GM18517 (cell line): ENCODE results near the gene GABRA4.
A peak's percentile ranks its signal among the peaks of the same experiment; 100 is the strongest.

Experiments used
- ATAC-seq: cut with Tn5 transposase; IDR thresholded peaks from one replicate; pipeline ENCODE4 v1.9.1; 2021; ENCODE audit warnings: mild to moderate bottlenecking, moderate library complexity; ENCODE audit not compliant: unreplicated experiment

GABRA4 gene

DNA sequence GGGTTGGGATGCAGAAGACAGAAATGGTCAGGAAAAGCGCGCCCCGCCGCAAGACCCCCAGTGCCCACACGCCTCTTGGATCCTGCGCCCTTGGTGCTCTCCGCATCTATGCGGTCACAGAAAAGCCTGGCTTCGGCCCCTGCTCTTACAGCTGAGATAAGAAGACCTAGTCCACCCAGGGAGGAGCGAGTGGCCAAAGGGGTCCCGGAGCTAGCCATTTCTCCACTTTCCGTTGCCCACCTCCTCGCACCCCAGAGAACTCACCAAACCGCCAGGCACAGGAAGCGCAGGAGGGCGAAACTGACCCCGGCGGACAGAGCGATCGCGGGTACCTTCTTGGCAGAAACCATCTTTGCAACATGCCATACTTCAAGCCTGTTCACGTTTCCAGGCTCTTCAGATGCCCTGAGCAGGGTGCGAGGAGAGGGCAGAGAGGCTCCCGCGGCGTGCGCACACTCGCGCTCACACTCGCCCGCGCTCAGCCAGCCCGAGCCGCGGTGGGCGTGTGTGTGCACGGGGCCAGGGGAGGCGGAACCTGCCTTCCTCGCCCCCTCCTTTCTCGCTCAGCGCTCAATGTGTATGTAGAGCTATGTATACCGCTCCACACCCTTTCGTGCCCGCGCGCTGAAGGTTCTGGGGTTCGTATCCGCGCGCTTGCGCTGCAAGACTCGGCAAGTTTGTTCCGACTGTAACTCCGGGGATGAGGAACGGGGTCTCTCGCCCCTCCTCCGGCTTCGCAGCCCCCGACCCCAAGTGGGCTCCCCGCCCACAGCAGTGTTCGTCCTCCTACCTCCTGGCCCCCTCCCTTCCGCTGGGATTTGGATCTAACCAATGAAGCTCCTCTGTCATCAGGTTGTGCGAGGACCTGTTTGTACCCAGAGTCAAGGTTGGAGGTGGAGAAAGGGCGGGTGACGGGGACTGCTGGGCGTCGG is at the start of gene GABRA4:
Gene GABRA4 (minus strand): TSS at position 507 of the 932 bp plus-strand sequence. CDS start 157 bp downstream, at position 350.
- ATAC-seq: no peak

DNA sequence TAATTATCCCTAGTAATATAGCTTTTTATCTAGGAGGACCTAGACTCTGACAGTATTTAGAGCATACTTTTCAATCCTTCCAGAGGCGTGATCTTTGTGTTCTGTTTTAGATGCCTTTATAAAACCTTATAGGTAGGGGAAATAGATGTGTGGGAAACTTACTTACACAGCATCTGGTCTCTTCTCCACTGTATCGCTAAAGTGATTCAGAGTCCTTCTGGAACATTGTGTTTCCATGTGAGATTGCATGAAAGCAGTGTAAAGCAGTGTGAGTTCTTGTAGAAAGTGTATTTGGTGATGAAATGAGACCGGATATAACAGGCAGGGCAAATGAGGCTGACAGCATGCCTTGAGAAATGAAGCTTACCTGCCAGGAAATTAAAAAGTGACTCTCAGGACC is 47.4 kb upstream of the GABRA4 start:
- no peak for ATAC-seq

DNA sequence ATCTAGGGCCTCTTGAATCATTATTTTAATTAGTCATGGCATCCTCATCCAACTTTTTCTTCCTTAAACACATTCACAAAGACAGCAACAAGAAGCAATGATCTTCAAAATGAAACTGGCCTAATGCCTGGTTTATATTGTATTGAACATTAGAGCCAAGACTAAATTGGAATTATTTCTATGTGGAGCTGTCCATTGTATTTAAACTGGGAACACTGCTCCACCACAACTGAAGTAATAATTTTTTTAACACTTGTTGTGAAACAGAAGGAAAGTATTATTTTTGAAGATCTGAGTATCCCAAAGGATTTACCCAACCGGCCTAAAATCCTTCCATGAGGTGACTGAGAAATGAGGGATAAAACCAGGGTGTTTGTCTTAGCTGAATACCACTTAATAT is 44.9 kb upstream of the GABRA4 start:
- no peak for ATAC-seq

DNA sequence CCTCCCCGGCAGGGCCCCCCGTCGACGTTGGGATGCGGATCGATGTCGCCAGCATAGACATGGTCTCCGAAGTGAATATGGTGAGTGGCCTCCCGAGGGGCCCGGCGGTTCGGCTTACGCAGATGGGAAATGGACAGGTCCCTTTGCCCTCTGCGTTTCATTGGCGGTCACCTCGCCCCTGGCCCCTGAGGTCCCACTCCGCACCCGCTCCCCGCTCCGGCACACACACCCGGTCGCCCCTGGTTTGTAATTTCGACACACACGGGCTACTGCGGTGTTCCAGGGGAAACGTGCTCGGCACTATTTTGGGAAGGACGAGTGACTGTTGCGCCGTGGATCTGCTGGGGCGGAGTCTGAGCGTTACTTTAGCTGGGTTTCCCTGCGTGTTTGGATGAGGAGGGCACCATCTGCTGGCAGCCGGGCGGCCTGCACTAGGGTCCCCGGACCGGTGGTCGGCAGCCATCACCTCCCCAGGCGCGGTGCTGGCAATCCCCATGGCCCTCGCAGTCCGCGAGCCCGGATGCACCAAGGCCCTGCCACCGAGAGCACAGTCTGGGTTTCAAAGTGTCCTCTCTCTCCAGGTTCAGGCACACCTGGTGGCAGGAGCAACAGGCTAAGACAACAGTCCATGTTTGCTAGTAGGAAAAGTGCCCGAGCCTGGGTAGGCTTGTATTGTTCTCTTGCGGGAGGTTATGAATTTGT is 39.2 kb upstream of the GABRA4 start:
- ATAC-seq: peak; percentile 87

DNA sequence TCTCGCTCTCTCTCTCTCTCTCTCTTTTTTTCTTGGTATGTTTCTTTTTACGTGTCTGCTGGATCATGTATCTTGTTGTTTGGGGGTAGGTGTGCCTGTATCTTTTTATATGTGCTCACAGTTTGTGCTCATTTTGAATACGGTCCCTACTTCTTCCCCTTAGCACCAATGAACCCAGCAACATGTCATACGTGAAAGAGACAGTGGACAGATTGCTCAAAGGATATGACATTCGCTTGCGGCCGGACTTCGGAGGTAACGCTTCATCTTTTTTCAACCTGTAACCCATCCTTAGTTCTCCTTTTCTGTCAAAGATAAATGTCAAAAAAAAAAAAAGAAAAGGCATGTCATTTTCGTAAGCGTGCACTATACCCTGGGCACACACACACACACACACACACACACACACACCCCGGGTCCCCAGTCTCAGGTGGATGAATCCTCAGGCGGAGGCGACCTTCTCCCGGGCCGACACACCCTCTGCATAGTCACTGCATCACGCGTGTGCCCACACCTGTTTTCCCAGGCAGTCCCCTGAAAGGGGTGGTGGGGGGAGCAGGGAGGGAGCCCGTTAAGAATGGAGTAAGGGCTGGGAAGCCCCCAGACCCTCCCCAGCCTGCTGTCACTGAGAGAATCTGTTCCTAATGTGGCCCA is 38.5 kb upstream of the GABRA4 start:
- no peak for ATAC-seq

DNA sequence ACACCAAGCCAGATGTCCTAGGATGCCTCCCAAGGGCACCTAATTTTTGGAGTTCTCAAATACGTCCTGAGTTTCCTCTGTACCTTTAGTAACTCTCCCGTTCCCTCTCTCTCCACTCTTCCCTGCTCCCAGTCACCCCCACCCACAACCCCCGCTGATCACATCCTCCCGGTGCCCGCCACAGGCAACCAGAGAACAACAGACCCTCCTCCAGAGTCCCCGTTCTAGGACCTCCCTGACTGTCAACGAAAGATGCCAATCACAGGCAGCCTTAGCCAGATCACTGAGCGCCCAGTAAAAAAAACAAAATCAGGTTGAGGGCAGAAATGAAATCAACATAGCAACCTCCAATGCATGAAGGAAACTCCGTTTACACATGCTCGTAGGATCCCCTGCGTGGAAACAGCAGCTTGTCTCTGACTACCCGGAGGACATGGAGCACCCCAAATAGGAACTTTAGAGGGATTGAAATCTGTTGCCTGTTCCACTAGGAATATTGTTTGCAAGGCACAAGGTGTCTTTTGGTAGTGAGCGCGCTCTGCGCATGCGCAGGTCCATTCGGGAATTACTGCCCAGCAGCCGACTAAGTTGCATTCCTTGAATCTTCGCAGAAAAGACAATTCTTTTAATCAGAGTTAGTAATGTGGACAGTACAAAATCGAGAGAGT is 37.8 kb upstream of the GABRA4 start, which contains the start of gene GABRB1:
Gene GABRB1 (plus strand): TSS at position 557 of the 668 bp plus-strand sequence.
- ATAC-seq: no peak

DNA sequence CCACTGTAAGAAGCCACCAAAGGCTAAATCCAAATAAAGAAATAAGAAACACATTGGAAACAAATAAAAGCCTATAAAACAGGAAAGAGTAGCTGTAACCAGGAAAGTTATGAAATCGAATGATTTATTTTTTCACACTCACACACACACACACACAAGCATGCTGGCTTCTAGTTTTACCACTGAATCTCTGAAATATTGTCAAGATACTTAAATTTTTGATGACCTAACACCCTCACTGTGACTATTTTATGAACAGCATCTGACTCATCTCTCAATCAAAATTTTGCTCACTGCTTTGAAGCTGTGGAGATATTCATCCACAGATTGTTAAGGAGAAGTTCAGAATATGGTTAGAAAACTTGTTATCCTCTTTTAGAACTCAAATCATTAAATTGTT is 24.1 kb upstream of the GABRA4 start:
- ATAC-seq: no peak

DNA sequence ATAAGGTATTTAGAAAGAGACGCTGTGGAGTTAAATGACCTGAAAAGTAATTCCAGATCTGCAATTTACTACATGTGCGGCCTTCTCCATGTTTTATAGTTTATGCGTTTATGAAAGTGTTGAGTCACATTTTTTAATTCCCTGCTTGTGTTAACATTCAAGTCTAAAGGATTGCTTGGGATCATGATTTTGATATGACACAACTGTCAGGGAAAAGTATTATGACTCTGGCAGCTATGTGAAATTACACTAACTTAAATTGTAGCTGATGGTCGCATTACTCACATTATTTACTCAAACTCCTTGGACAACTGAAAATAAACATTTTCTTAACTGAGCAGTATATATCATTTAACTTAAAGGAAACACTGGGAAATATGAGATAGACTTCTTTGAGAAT is 23.7 kb upstream of the GABRA4 start:
- ATAC-seq: no peak

DNA sequence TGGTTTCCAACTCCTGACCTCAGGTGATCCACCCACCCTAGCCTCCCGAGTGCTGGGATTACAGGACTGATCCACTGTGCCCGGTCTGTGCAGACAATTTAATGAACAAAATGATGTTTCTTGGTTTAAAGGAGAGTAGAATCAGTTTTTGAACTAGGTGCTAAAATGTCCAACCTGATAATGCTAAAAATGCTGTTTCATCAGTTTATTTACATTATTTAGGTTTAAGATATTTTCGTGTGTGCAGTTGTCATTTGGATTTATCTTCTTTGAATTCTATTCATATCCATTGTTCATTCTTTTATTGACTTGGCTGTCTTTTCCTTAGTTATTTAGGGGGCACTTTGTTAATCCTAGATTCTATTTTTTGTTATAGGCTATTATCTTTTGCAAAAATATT is 20.0 kb upstream of the GABRA4 start:
- no peak for ATAC-seq

DNA sequence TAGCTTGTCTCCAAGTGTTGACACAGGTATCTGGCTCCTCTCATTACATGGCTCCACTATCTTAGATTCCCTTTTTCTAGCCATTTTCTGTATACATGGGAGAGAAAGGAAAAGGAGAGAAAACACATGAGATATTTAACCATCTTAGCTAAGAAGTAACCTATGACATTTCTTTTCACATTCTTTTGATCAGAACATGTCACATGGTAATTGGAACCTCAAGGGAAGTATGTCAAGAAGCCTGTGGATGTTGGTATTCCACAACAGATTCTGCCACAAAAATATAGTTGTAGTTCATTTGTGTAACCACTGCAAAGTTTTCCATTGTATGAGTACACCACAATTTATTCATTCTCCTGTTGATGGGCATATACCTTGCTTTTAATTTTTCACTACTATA is 19.3 kb upstream of the GABRA4 start:
- ATAC-seq: no peak

DNA sequence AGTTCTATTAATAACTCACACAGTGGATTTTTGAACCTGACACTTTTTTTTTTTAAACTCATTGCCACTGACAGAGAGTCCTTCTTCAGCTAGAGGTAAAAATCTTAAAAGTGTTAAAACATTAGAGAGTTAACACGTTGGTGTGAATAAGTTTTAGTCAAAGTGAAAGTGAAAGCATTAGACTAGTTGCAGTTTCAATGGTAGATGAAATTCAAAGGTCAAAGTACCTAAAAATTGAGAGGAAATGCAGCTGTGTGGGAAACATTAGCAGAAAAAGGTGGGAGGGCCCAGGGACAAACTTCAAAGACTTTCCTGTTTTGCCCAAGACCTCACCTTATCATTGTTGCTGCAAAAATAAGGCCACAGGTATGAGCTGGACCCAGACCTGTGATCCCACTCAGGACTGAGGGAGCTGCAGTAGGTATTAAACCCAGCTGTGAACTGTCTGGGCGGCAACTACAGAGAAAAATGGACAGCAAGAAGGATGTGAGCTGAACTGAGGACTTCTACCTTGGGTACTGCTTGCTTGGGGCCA is 17.6 kb upstream of the GABRA4 start:
- ATAC-seq: peak; percentile 98

DNA sequence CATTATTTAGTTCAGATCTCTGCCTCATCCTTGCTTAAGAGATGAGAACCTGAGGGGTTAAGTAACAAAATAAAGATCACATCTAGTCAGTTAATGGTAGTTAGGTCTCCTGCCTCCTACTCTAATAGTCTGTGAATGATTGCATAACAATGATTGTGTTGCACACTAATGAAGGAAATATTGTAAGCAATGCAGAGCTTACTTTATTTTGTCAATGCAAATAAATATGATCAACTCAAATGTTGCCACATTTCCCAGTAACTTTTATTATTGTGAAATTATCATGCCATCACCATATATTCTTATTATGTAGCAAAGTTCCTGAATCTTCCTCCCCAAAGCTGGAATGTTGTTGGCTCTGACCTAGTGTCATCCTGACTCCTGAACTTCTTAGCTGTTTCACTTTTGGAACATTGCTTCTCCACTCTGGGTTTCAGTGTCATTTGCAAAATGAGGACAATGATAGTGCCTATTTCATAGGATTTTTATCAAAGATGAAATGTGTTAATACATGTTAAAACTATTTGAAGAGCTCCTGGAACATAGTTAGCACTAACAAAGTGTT is 17.0 kb upstream of the GABRA4 start:
- no peak for ATAC-seq

DNA sequence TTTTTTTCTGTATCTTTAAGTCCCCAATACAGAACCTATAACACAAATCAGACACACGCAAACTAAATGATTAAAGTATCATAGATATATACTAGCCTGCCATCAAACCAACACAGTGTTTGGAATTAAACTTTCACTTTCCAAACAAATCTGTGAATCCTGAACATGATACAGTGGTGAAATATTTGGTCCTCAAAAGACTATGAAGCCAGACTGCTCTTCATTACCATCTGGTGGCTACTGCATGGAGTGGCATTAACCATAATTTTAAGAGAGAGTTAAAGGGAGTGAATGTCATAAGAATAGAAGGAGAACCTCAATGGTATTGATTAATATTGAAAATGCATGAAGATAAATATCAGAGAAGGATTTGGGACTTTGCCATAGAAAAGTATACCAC is 9.2 kb upstream of the GABRA4 start:
- no peak for ATAC-seq

DNA sequence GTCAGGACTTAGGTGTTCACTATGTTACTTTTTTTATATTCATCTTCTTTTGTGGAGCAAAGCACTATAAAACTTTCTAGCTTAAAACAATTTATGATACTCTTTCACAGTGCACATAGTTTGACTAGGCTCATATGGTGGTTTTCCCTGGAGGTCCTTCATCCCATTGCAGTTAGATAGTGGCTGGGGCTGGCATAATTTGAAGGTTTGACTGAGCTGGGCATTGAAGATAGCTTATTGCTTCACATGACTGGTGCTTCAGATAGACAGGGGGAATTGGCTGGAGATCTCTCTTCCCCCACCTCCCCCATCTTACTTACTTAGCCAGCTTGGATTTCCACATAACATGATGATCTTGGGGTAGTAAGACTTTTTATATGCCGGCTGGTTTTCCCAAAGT is 7.0 kb upstream of the GABRA4 start:
- no peak for ATAC-seq

DNA sequence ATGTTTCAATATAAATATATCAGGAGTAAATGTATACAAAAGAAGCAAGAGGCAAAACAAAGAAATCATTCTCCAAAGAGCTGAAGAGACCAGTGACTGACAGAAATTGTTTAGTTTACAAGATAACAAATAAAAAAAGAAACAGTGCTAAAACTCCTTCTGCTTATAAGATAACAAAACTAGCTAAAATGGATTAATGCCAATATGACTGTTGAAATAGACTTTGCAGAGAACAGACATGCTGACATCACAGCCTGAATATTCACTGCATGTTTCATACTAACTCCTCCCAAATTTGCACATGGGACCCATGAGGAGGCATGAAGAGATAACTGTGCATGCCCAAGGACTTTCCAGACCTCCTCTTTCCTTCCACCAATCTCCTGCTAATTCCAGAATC is 6.2 kb upstream of the GABRA4 start:
- ATAC-seq: no peak

DNA sequence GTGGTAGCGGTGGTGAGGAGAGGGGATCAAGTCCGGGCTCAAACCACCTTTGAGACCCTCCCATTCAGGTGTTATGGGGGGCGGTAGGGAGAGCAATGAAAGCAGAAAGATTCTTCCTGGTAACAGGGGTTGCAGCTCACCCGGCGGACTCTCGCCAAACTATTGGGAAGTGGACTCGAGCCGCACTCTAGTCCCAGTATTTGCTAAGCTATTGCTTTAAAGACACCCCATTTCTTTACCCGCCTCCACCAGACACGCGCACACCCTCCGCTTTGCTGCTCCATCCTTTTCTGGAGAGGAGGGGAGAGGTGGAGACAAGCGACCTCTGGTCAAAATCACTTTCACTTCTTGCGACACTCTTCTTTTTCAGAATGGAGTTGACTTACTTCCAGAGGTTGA is 625 bp upstream of the GABRA4 start:
- no peak for ATAC-seq

DNA sequence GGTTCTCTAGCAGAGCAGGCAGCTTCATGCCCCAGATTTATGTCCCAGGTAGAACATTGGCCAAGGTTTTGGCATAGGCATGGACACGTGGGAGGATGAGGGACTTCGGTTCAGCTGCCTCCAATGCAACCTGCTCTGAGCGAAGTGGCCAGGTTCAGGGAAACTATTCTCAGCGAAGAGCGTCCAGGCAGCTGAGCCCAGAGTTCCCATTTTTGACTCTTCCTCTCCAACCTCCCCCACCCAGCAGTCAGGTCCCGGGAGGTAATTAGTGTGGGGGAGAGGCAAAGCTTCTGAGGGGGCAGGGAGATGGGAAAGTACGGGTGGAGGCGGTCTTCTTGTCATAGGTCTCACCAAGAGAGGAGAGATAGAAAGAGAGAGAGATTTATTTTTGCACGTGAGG is 1.0 kb downstream of the GABRA4 start:
- ATAC-seq: no peak

DNA sequence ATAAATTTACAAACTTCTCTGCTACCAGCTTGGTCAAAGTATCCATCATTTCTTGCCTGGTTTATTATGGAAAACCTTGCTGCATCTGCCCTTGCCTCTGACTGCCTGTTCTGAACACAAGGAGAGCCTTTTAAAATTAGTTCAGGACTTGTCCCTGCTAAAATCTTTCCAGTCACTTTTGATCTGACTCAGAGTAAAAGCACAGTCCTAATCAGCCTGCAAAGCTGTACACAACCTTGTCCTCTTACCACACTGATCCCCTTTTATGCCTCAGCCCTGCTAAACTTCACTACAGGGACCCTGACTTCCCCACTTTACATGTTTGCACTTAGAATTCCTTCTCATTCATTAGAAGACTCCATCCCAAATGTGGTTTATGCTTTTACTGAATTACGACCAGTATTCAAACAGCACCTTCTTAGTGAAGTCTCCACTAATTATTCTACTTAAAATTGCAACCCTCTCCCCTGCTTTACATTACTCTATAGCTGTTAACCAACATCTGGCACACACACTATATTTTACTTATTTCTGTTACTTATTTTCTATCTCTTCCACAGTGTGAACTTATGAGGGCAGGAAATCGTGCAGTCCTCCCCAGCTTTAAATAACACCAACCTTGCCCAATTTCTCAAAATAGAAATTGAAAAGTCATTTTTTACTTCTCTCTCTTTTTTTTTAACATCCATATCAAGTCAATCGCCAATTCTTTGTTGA is 6.3 kb downstream of the GABRA4 start:
- ATAC-seq: no peak

DNA sequence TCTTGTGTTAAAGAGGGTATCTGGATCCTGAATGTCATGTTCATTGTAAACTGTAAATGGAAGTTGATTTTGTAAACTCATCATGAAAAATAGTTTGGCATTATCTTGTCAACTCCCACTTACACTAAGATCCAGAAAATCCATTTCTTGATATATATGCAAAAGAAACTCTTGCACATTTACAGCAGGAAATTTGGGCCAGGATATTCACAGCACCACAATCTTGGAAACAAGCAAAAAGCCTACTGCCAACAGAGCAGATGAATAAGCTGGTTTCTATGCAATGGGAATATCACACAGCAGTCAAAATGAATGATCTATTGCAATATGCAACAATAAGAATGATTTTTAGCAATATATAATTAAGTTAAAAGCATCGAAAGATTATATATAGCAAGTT is 8.6 kb downstream of the GABRA4 start:
- ATAC-seq: no peak

DNA sequence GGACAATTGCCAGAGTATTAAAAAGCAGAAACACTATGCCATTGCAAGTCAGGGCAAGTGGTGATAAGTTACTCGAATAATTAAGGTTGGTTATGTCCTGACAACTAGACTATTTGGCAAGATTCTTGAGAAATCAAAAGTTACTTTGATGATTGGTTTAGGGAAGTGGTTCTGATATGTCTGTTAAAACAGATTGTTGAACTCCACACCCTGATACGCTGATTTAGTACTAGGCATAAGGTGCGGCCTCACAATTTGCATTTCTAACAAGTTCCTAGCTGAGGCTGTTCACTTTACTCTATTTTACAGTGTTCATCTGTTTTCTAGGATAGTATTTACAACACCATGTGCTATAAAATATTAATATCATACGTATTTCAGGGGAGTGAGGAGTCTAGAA is 12.5 kb downstream of the GABRA4 start:
- no peak for ATAC-seq
